ENCODE results near the gene ATXN1. TPM values are rescaled to one million over a fixed set of nuclear protein-coding genes. Genes with fewer than 3 reads are reported as not detected.

ATXN1 gene
- total and polyA plus RNA-seq, 2 of the 13 experiments (the other 11 are each of a cell fraction or from before 2014, with no cell fraction given) = 20.7 to 39.5 TPM

DNA sequence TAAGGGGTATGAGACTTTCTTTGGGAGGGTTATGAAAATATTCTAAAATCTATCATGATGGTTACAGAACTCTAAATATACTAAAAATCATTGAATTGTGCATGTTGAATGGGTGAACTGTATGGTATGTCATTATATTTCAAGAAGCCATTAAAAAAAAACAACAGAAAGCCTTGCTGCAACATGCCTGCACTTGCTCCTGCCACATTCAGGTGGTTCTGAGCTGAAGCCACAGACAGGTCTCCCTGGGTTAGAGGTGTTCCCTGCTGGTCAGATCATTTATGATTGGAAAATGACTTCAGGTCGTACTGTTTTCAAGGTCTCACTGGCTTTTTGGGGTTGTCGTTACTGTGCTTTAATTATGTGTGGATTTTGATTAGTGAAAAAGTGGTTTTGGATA is 509.6 kb downstream of the ATXN1 start:
- 22% methylated on average over 2 of the region's 2 CpGs for WGBS (ENCODE audit: low lambda C conversion rate)
- TF ChIP-seq ZNF510 (CRISPR knock-in tag; IDR thresholded peaks at IDR 0.05; ENCODE audit: low read depth) (no peak), ZNF605 (CRISPR knock-in tag; IDR thresholded peaks at IDR 0.05) (no peak), CCDC6 (CRISPR knock-in tag; IDR thresholded peaks at IDR 0.05) (no peak), EZH2 (conservative IDR thresholded peaks at IDR 0.05; ENCODE audit: low read depth, low read length) (no peak), ZNF615 (CRISPR knock-in tag; IDR thresholded peaks at IDR 0.05; ENCODE audit: borderline replicate concordance) (no peak), TBX2 (CRISPR knock-in tag; IDR thresholded peaks at IDR 0.05; ENCODE audit: borderline replicate concordance) (no peak)
- TF ChIP-seq, protein P1, sequence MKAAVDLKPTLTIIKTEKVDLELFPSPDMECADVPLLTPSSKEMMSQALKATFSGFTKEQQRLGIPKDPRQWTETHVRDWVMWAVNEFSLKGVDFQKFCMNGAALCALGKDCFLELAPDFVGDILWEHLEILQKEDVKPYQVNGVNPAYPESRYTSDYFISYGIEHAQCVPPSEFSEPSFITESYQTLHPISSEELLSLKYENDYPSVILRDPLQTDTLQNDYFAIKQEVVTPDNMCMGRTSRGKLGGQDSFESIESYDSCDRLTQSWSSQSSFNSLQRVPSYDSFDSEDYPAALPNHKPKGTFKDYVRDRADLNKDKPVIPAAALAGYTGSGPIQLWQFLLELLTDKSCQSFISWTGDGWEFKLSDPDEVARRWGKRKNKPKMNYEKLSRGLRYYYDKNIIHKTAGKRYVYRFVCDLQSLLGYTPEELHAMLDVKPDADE (CRISPR knock-in tag; IDR thresholded peaks at IDR 0.05) = no peak
- TF ChIP-seq, protein P2, sequence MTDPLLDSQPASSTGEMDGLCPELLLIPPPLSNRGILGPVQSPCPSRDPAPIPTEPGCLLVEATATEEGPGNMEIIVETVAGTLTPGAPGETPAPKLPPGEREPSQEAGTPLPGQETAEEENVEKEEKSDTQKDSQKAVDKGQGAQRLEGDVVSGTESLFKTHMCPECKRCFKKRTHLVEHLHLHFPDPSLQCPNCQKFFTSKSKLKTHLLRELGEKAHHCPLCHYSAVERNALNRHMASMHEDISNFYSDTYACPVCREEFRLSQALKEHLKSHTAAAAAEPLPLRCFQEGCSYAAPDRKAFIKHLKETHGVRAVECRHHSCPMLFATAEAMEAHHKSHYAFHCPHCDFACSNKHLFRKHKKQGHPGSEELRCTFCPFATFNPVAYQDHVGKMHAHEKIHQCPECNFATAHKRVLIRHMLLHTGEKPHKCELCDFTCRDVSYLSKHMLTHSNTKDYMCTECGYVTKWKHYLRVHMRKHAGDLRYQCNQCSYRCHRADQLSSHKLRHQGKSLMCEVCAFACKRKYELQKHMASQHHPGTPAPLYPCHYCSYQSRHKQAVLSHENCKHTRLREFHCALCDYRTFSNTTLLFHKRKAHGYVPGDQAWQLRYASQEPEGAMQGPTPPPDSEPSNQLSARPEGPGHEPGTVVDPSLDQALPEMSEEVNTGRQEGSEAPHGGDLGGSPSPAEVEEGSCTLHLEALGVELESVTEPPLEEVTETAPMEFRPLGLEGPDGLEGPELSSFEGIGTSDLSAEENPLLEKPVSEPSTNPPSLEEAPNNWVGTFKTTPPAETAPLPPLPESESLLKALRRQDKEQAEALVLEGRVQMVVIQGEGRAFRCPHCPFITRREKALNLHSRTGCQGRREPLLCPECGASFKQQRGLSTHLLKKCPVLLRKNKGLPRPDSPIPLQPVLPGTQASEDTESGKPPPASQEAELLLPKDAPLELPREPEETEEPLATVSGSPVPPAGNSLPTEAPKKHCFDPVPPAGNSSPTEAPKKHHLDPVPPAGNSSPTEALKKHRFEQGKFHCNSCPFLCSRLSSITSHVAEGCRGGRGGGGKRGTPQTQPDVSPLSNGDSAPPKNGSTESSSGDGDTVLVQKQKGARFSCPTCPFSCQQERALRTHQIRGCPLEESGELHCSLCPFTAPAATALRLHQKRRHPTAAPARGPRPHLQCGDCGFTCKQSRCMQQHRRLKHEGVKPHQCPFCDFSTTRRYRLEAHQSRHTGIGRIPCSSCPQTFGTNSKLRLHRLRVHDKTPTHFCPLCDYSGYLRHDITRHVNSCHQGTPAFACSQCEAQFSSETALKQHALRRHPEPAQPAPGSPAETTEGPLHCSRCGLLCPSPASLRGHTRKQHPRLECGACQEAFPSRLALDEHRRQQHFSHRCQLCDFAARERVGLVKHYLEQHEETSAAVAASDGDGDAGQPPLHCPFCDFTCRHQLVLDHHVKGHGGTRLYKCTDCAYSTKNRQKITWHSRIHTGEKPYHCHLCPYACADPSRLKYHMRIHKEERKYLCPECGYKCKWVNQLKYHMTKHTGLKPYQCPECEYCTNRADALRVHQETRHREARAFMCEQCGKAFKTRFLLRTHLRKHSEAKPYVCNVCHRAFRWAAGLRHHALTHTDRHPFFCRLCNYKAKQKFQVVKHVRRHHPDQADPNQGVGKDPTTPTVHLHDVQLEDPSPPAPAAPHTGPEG (CRISPR knock-in tag; IDR thresholded peaks at IDR 0.05) = no peak
- TF ChIP-seq, protein P3, sequence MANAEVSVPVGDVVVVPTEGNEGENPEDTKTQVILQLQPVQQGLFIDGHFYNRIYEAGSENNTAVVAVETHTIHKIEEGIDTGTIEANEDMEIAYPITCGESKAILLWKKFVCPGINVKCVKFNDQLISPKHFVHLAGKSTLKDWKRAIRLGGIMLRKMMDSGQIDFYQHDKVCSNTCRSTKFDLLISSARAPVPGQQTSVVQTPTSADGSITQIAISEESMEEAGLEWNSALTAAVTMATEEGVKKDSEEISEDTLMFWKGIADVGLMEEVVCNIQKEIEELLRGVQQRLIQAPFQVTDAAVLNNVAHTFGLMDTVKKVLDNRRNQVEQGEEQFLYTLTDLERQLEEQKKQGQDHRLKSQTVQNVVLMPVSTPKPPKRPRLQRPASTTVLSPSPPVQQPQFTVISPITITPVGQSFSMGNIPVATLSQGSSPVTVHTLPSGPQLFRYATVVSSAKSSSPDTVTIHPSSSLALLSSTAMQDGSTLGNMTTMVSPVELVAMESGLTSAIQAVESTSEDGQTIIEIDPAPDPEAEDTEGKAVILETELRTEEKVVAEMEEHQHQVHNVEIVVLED (CRISPR knock-in tag; IDR thresholded peaks at IDR 0.05; ENCODE audit: borderline replicate concordance) = no peak
- in situ Hi-C loops (cut with HindIII; ENCODE audit: extremely low pct_ligation_motif_present, low pct_unique_long_range_greater_than_20kb) (no loop called here), intact Hi-C loops (cut with micrococcal nuclease; ENCODE audit: unreplicated experiment) (no loop called here)
- CTCF ChIA-PET (ENCODE audit: low intra/inter-chr PET ratio, low total read pairs) = no interaction called here
- Histone ChIP-seq H3K9ac (ENCODE audit: insufficient read depth, low read depth, low read length) (no peak overlapping the region), H3K79me2 (ENCODE audit: insufficient read depth, low read length) (no peaks in the 10 kb centered on the region), H2AFZ (ENCODE audit: low read length) (no peak overlapping the region), H3K27me3 (ENCODE audit: control insufficient read depth in 1 of 2, insufficient read depth in 2 of 2, low read length in 2 of 2) (peaks cover 0 to 8% of the 10 kb centered on the region in 2 experiments; a peak in 2 of 5 replicates), H4K20me1 (ENCODE audit: insufficient read depth, low read length) (no peaks in the 10 kb centered on the region), H3K4me2 (ENCODE audit: low read depth, low read length) (no peak overlapping the region), H3K4me3 (replicated peaks in 1 of 3; ENCODE audit: insufficient read depth in 1 of 3, low read depth in 2 of 3, low read length in 3 of 3) (no peak overlapping the region), H3K27ac (ENCODE audit: extremely low read length, insufficient read depth, low read length) (no peak overlapping the region), H3K4me1 (ENCODE audit: insufficient read depth, low read length) (no peaks in the 10 kb centered on the region), H3K9me3 (ENCODE audit: low read length) (no peaks in the 10 kb centered on the region), H3K36me3 (replicated peaks in 1 of 2; ENCODE audit: control insufficient read depth in 1 of 2, insufficient read depth in 2 of 2, low read length in 2 of 2) (no peaks in the 10 kb centered on the region)
- no TSS peak for BruUV-seq (replicated peaks)
- no peak for ATAC-seq
- POLR2A ChIA-PET = no interaction called here
- FAIRE-seq = no peak
- DNase-seq (ENCODE audit: low spot score) = no peak
